HepG2 (cell line): ENCODE data around the gene B4GALT5. TPM values are rescaled to one million over a fixed set of nuclear protein-coding genes. Genes with fewer than 3 reads are reported as not detected.

Source experiments
- ADNP ChIP-seq: sonication (generic); formaldehyde crosslinking; IDR thresholded peaks from 2 replicates; pipeline ENCODE4 v1.4.0; 2020; ENCODE audit warnings: missing genetic modification reagents
- BORCS8-MEF2B ChIP-seq: sonication (generic); formaldehyde crosslinking; IDR thresholded peaks from 2 replicates; pipeline ENCODE4 v1.8.0; 2022; ENCODE audit warnings: mild to moderate bottlenecking, missing genetic modification reagents
- FOXP1 ChIP-seq, 2 experiments: fragments of 450-650 bp in 1 of 2; IDR thresholded peaks; 2 replicates each; pipeline ENCODE4 v1.6.1; 2017 to 2018; ENCODE audit warnings: antibody characterized with exemption in 1 of 2
- HHEX ChIP-seq: IDR thresholded peaks from 2 replicates; pipeline ENCODE4 v1.6.1; 2016; ENCODE audit warnings: control low read depth
- HNF4G ChIP-seq, 2 experiments: sonication (generic) in 1 of 2; formaldehyde crosslinking in 1 of 2; IDR thresholded peaks; 2 replicates each; pipeline versions ENCODE4 v1.4.0 to v1.6.1; 2011 to 2020; ENCODE audit warnings: borderline replicate concordance in 2 of 2, low read depth in 2 of 2, mild to moderate bottlenecking in 2 of 2, low read length in 1 of 2, missing genetic modification reagents in 1 of 2, moderate library complexity in 1 of 2
- IRX3 ChIP-seq: sonication (generic); formaldehyde crosslinking; IDR thresholded peaks from 2 replicates; pipeline ENCODE4 v1.8.1; 2023; ENCODE audit warnings: mild to moderate bottlenecking, low read depth, missing genetic modification reagents, borderline replicate concordance
- MAF1 ChIP-seq: sonication (generic); formaldehyde crosslinking; IDR thresholded peaks from 2 replicates; pipeline ENCODE4 v1.5.0; 2020; ENCODE audit warnings: missing genetic modification reagents, borderline replicate concordance
- NKX3-1 ChIP-seq: sonication (generic); formaldehyde crosslinking; IDR thresholded peaks from 2 replicates; pipeline ENCODE4 v1.5.0; 2020; ENCODE audit warnings: missing genetic modification reagents
- ZNF230 ChIP-seq: sonication (generic); formaldehyde crosslinking; IDR thresholded peaks from 2 replicates; pipeline ENCODE4 v1.4.0; 2020; ENCODE audit warnings: mild to moderate bottlenecking, missing genetic modification reagents
- ZNF274 ChIP-seq: sonication (generic); formaldehyde crosslinking; IDR thresholded peaks from 2 replicates; pipeline ENCODE4 v1.5.1; 2020; ENCODE audit warnings: mild to moderate bottlenecking, missing genetic modification reagents
- ZNF331 ChIP-seq: sonication (generic); formaldehyde crosslinking; IDR thresholded peaks from 2 replicates; pipeline ENCODE4 v1.4.0; 2020; ENCODE audit warnings: missing genetic modification reagents
- ZNF383 ChIP-seq: sonication (generic); formaldehyde crosslinking; IDR thresholded peaks from 2 replicates; pipeline ENCODE4 v1.4.0; 2020; ENCODE audit warnings: missing genetic modification reagents, mild to moderate bottlenecking, borderline replicate concordance
- ZNF546 ChIP-seq: sonication (generic); formaldehyde crosslinking; conservative IDR thresholded peaks from 2 replicates; pipeline ENCODE4 v1.8.1; 2023; ENCODE audit warnings: mild to moderate bottlenecking, missing genetic modification reagents
- ZNF737 ChIP-seq: sonication (generic); formaldehyde crosslinking; IDR thresholded peaks from 2 replicates; pipeline ENCODE4 v1.5.0; 2020; ENCODE audit warnings: missing genetic modification reagents, mild to moderate bottlenecking, borderline replicate concordance
- polyA plus RNA-seq, 8 experiments: library from polyadenylated mRNA; depleted of rRNA in 3 of 8; stranded (reverse) in 7 of 8; unstranded in 1 of 8; fragments of >200 nt; fragmentation: Illumina TruSeq in 4 of 8; extraction: Trizol in 4 of 8; gene quantifications; 2 replicates each; pipeline versions ENCODE4 v1.2.1 to v1.2.3, GENCODE V29; 2011 to 2016; ENCODE audit warnings: low read depth in 4 of 8, missing spikeins in 1 of 8, mixed read lengths in 1 of 8; ENCODE audit not compliant: insufficient read depth in 1 of 8
- total RNA-seq, 5 experiments: library from RNA; depleted of rRNA; stranded (reverse); fragments of >200 nt; fragmentation: Illumina TruSeq; extraction: Trizol; gene quantifications; 2 replicates each; pipeline ENCODE4 v1.2.3, GENCODE V29; 2016; ENCODE audit warnings: low read depth in 1 of 5
- TF ChIP-seq, protein P1 (sequence below): sonication (generic); formaldehyde crosslinking; IDR thresholded peaks from 2 replicates; pipeline ENCODE4 v1.4.0; 2020; ENCODE audit warnings: low read depth, missing genetic modification reagents
- TF ChIP-seq, protein P2 (sequence below): IDR thresholded peaks from 2 replicates; pipeline ENCODE4 v1.6.1; 2016; ENCODE audit warnings: control low read depth
- TF ChIP-seq, protein P3 (sequence below): sonication (generic); formaldehyde crosslinking; IDR thresholded peaks from 2 replicates; pipeline ENCODE4 v1.4.0; 2020; ENCODE audit warnings: mild to moderate bottlenecking, missing genetic modification reagents
- TF ChIP-seq, protein P4 (sequence below): sonication (generic); formaldehyde crosslinking; IDR thresholded peaks from 2 replicates; pipeline ENCODE4 v1.9.0; 2021; ENCODE audit warnings: missing genetic modification reagents, borderline replicate concordance
- TF ChIP-seq, protein P5 (sequence below): sonication (generic); formaldehyde crosslinking; IDR thresholded peaks from 2 replicates; pipeline ENCODE4 v1.4.0; 2020; ENCODE audit warnings: missing genetic modification reagents
- TF ChIP-seq, protein P6 (sequence below): sonication (generic); formaldehyde crosslinking; IDR thresholded peaks from 2 replicates; pipeline ENCODE4 v1.8.0; 2022; ENCODE audit warnings: mild to moderate bottlenecking, missing genetic modification reagents, borderline replicate concordance

Gene B4GALT5
- total and polyA plus RNA-seq, 2 of the 13 experiments (the other 11 are each of a cell fraction or from before 2014, with no cell fraction given), result 27.3 to 30.9 TPM

DNA sequence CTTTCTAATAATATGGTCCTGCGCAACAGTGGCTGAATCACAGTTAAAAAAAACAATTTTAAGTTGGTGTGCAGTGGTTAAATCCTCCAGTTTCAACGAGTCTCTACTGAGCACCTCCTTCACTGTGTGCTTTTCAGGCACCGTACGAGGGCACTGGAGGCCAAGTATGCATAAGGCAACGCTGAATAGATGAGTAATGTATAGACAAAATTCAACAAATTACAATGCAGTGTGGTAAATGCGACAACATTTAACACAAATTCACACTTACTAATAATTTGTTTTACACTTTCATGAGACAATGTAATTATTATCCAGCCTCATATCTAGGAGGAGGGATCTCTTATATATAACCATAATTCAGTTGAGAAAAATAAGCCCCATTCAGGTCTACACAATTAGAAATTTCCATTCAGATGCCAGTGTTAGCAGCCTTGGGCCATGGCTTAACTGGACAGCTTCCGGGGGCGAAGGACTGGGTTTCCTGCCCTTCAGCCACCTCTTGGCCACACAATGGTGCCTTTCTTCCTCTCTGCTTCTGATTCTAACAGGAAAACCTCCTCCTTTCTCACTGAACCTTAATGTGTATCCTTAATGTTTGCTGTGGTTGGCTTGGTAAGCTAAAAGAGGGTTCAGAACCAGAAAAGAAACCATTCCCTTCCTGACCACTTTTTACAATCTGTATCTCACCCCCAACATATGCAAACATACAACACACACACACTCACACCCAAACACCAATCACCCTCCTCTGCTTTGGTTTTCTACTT, 51.9 kb downstream of the B4GALT5 start (continued):
- TF ChIP-seq, protein P1, sequence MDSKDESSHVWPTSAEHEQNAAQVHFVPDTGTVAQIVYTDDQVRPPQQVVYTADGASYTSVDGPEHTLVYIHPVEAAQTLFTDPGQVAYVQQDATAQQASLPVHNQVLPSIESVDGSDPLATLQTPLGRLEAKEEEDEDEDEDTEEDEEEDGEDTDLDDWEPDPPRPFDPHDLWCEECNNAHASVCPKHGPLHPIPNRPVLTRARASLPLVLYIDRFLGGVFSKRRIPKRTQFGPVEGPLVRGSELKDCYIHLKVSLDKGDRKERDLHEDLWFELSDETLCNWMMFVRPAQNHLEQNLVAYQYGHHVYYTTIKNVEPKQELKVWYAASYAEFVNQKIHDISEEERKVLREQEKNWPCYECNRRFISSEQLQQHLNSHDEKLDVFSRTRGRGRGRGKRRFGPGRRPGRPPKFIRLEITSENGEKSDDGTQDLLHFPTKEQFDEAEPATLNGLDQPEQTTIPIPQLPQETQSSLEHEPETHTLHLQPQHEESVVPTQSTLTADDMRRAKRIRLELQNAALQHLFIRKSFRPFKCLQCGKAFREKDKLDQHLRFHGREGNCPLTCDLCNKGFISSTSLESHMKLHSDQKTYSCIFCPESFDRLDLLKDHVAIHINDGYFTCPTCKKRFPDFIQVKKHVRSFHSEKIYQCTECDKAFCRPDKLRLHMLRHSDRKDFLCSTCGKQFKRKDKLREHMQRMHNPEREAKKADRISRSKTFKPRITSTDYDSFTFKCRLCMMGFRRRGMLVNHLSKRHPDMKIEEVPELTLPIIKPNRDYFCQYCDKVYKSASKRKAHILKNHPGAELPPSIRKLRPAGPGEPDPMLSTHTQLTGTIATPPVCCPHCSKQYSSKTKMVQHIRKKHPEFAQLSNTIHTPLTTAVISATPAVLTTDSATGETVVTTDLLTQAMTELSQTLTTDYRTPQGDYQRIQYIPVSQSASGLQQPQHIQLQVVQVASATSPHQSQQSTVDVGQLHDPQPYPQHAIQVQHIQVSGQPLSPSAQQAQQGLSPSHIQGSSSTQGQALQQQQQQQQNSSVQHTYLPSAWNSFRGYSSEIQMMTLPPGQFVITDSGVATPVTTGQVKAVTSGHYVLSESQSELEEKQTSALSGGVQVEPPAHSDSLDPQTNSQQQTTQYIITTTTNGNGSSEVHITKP (CRISPR knock-in tag), result no peak
- no peak for TF ChIP-seq ZNF331
- no peak for TF ChIP-seq ADNP (CRISPR knock-in tag)
- TF ChIP-seq, protein P2, sequence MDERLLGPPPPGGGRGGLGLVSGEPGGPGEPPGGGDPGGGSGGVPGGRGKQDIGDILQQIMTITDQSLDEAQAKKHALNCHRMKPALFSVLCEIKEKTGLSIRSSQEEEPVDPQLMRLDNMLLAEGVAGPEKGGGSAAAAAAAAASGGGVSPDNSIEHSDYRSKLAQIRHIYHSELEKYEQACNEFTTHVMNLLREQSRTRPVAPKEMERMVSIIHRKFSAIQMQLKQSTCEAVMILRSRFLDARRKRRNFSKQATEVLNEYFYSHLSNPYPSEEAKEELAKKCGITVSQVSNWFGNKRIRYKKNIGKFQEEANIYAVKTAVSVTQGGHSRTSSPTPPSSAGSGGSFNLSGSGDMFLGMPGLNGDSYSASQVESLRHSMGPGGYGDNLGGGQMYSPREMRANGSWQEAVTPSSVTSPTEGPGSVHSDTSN (CRISPR knock-in tag), result no peak
- no peak for TF ChIP-seq FOXP1 (IDR thresholded peaks at IDR 0.05)
- TF ChIP-seq FOXP1 (CRISPR knock-in tag; IDR thresholded peaks at IDR 0.05), result no peak
- no peak for TF ChIP-seq HHEX (CRISPR knock-in tag)
- TF ChIP-seq NKX3-1 (CRISPR knock-in tag), result no peak
- TF ChIP-seq, protein P3, sequence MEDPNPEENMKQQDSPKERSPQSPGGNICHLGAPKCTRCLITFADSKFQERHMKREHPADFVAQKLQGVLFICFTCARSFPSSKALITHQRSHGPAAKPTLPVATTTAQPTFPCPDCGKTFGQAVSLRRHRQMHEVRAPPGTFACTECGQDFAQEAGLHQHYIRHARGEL (CRISPR knock-in tag), result no peak
- TF ChIP-seq, protein P4, sequence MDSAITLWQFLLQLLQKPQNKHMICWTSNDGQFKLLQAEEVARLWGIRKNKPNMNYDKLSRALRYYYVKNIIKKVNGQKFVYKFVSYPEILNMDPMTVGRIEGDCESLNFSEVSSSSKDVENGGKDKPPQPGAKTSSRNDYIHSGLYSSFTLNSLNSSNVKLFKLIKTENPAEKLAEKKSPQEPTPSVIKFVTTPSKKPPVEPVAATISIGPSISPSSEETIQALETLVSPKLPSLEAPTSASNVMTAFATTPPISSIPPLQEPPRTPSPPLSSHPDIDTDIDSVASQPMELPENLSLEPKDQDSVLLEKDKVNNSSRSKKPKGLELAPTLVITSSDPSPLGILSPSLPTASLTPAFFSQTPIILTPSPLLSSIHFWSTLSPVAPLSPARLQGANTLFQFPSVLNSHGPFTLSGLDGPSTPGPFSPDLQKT (CRISPR knock-in tag), result no peak
- TF ChIP-seq, protein P5, sequence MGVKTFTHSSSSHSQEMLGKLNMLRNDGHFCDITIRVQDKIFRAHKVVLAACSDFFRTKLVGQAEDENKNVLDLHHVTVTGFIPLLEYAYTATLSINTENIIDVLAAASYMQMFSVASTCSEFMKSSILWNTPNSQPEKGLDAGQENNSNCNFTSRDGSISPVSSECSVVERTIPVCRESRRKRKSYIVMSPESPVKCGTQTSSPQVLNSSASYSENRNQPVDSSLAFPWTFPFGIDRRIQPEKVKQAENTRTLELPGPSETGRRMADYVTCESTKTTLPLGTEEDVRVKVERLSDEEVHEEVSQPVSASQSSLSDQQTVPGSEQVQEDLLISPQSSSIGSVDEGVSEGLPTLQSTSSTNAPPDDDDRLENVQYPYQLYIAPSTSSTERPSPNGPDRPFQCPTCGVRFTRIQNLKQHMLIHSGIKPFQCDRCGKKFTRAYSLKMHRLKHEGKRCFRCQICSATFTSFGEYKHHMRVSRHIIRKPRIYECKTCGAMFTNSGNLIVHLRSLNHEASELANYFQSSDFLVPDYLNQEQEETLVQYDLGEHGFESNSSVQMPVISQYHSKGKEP (CRISPR knock-in tag), result no peak
- no peak for TF ChIP-seq ZNF546 (CRISPR knock-in tag)
- TF ChIP-seq ZNF230 (CRISPR knock-in tag), result no peak
- TF ChIP-seq, protein P6, sequence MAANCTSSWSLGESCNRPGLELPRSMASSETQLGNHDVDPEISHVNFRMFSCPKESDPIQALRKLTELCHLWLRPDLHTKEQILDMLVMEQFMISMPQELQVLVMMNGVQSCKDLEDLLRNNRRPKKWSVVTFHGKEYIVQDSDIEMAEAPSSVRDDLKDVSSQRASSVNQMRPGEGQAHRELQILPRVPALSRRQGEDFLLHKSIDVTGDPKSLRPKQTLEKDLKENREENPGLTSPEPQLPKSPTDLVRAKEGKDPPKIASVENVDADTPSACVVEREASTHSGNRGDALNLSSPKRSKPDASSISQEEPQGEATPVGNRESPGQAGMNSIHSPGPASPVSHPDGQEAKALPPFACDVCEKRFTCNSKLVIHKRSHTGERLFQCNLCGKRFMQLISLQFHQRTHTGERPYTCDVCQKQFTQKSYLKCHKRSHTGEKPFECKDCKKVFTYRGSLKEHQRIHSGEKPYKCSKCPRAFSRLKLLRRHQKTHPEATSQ (CRISPR knock-in tag), result no peak
- TF ChIP-seq BORCS8-MEF2B (CRISPR knock-in tag), result no peak
- no peak for TF ChIP-seq IRX3 (CRISPR knock-in tag)
- no peak for TF ChIP-seq HNF4G (IDR thresholded peaks at IDR 0.05; ENCODE audit: borderline replicate concordance, low read depth, low read length)
- TF ChIP-seq HNF4G (CRISPR knock-in tag; IDR thresholded peaks at IDR 0.05; ENCODE audit: borderline replicate concordance, low read depth), result no peak
- TF ChIP-seq ZNF274, result no peak
- no peak for TF ChIP-seq ZNF737 (CRISPR knock-in tag)
- TF ChIP-seq ZNF383 (CRISPR knock-in tag), result no peak
- no peak for TF ChIP-seq MAF1
